Measurements from ENCODE around the gene SLC22A15. TPM values are rescaled to one million over a fixed set of nuclear protein-coding genes. Genes with fewer than 3 reads are reported as not detected.

The SLC22A15 gene
- total RNA-seq, 1 experiment from 2014 or later, result 0.16 TPM

- no peak overlapping the region for H3K27ac Mint-ChIP-seq (ENCODE audit: unreplicated experiment)
- H3K9me3 Mint-ChIP-seq (ENCODE audit: unreplicated experiment), result no peaks in the 10 kb centered on the region
- no peaks in the 10 kb centered on the region for H3K36me3 Mint-ChIP-seq (ENCODE audit: insufficient read depth, unreplicated experiment)
- Histone ChIP-seq H3K27me3 (replicated peaks; ENCODE audit: control insufficient read depth, insufficient read depth, low read length) (no peaks in the 10 kb centered on the region), H3K36me3 (ENCODE audit: control insufficient read depth, insufficient read depth, low read length) (no peaks in the 10 kb centered on the region), H3K4me3 (ENCODE audit: low read depth, low read length) (no peak overlapping the region), H3K4me1 (no peaks in the 10 kb centered on the region), H3K9me3 (no peaks in the 10 kb centered on the region)
- intact Hi-C loops (cut with micrococcal nuclease; ENCODE audit: unreplicated experiment), result no loop called here
- H3K27me3 Mint-ChIP-seq (ENCODE audit: insufficient read depth, unreplicated experiment), result no peaks in the 10 kb centered on the region
- TF ChIP-seq, protein P1, sequence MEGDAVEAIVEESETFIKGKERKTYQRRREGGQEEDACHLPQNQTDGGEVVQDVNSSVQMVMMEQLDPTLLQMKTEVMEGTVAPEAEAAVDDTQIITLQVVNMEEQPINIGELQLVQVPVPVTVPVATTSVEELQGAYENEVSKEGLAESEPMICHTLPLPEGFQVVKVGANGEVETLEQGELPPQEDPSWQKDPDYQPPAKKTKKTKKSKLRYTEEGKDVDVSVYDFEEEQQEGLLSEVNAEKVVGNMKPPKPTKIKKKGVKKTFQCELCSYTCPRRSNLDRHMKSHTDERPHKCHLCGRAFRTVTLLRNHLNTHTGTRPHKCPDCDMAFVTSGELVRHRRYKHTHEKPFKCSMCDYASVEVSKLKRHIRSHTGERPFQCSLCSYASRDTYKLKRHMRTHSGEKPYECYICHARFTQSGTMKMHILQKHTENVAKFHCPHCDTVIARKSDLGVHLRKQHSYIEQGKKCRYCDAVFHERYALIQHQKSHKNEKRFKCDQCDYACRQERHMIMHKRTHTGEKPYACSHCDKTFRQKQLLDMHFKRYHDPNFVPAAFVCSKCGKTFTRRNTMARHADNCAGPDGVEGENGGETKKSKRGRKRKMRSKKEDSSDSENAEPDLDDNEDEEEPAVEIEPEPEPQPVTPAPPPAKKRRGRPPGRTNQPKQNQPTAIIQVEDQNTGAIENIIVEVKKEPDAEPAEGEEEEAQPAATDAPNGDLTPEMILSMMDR (IDR thresholded peaks at IDR 0.05; ENCODE audit: insufficient read depth in 1 of 2, low read depth in 1 of 2, low read length in 1 of 2, severe bottlenecking in 1 of 2, unreplicated experiment in 1 of 2), result no peak
- no peak for DNase-seq
- CTCF ChIA-PET, result no interaction called here
- POLR2A ChIA-PET, result no interaction called here
- H3K4me1 Mint-ChIP-seq (ENCODE audit: low read depth, unreplicated experiment), result no peaks in the 10 kb centered on the region
- no peak overlapping the region for H3K4me3 Mint-ChIP-seq (ENCODE audit: unreplicated experiment)
- no TSS peak for BruUV-seq (replicated peaks)
These were observed 30.2 kb downstream of the SLC22A15 start for GRCh38 chr1:116006486-116006964.

GRCh38 chr1:116008656-116009390 lies 32.5 kb downstream of the SLC22A15 start:
- H3K27me3 Mint-ChIP-seq (ENCODE audit: insufficient read depth, unreplicated experiment), result no peaks in the 10 kb centered on the region
- H3K36me3 Mint-ChIP-seq (ENCODE audit: insufficient read depth, unreplicated experiment), result no peaks in the 10 kb centered on the region
- H3K4me3 Mint-ChIP-seq (ENCODE audit: unreplicated experiment), result no peak overlapping the region
- no TSS peak for BruUV-seq (replicated peaks)
- no peak for DNase-seq
- intact Hi-C loops (cut with micrococcal nuclease; ENCODE audit: unreplicated experiment), result no loop called here
- no peak overlapping the region for H3K4me3 ChIP-seq (ENCODE audit: low read depth, low read length)
- ChIA-PET CTCF (no interaction called here), POLR2A (no interaction called here)
- H3K36me3 ChIP-seq (ENCODE audit: control insufficient read depth, insufficient read depth, low read length), result no peaks in the 10 kb centered on the region
- H3K27ac Mint-ChIP-seq (ENCODE audit: unreplicated experiment), result no peak overlapping the region
- H3K4me1 ChIP-seq, result no peaks in the 10 kb centered on the region
- H3K9me3 ChIP-seq, result no peaks in the 10 kb centered on the region
- no peaks in the 10 kb centered on the region for H3K4me1 Mint-ChIP-seq (ENCODE audit: low read depth, unreplicated experiment)
- H3K27me3 ChIP-seq (replicated peaks; ENCODE audit: control insufficient read depth, insufficient read depth, low read length), result no peaks in the 10 kb centered on the region
- H3K9me3 Mint-ChIP-seq (ENCODE audit: unreplicated experiment), result no peaks in the 10 kb centered on the region
- TF ChIP-seq, protein P1 (IDR thresholded peaks at IDR 0.05; ENCODE audit: insufficient read depth in 1 of 2, low read depth in 1 of 2, low read length in 1 of 2, severe bottlenecking in 1 of 2, unreplicated experiment in 1 of 2), result no peak

DNA sequence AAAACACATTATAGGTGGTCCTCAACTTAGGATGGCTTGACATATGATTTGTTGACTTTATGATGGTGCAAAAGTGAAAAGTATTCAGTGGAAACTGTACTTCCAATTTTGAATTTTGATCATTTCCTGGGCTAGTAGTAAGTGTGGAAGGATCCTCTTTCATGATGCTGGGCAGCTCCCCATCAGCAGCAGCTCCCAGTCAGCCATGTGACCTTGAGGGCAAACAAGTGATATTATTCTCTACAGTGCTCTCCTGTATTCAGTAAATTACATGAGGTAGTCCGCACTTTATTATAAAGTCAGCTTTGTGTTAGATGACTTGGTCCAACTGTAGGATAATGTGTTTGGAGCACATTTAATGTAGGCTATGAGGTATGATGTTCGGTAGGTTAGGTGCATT lies 36.4 kb downstream of the SLC22A15 start:
- intact Hi-C loops (cut with micrococcal nuclease; ENCODE audit: unreplicated experiment), result no loop called here
- no peak for DNase-seq
- H3K4me1 Mint-ChIP-seq (ENCODE audit: low read depth, unreplicated experiment), result no peaks in the 10 kb centered on the region
- no peaks in the 10 kb centered on the region for H3K36me3 ChIP-seq (ENCODE audit: control insufficient read depth, insufficient read depth, low read length)
- no peak overlapping the region for H3K4me3 Mint-ChIP-seq (ENCODE audit: unreplicated experiment)
- H3K9me3 Mint-ChIP-seq (ENCODE audit: unreplicated experiment), result no peaks in the 10 kb centered on the region
- TF ChIP-seq, protein P1 (IDR thresholded peaks at IDR 0.05; ENCODE audit: insufficient read depth in 1 of 2, low read depth in 1 of 2, low read length in 1 of 2, severe bottlenecking in 1 of 2, unreplicated experiment in 1 of 2), result no peak
- no peak overlapping the region for H3K27ac Mint-ChIP-seq (ENCODE audit: unreplicated experiment)
- H3K4me3 ChIP-seq (ENCODE audit: low read depth, low read length), result no peak overlapping the region
- H3K27me3 Mint-ChIP-seq (ENCODE audit: insufficient read depth, unreplicated experiment), result peaks cover 4% of the 10 kb centered on the region
- H3K4me1 ChIP-seq, result no peaks in the 10 kb centered on the region
- ChIA-PET CTCF (no interaction called here), POLR2A (no interaction called here)
- H3K9me3 ChIP-seq, result no peaks in the 10 kb centered on the region
- no TSS peak for BruUV-seq (replicated peaks)
- no peaks in the 10 kb centered on the region for H3K27me3 ChIP-seq (replicated peaks; ENCODE audit: control insufficient read depth, insufficient read depth, low read length)
- H3K36me3 Mint-ChIP-seq (ENCODE audit: insufficient read depth, unreplicated experiment), result no peaks in the 10 kb centered on the region

Data from Caco-2 (cell line).